Measurements from ENCODE around the gene GEMIN7.

DNA sequence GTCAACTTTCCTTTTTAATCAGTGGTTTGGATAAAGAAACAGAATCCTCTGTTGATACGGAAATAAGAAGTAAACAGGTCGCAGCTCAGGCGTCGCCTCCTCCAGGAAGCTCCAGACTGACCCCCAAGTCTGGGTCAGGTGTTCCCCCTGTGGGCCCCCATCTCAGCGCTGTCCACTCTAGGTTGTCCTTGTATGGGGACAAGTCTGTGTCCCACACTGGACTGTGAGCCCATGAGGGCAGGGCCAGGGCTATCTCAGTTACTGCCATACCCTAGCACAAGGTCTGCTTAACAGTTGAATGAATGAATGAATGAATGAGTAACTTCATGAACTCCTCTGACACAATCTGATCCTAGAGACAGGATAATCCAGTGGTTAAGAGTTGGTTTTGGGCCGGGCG lies 32.7 kb upstream of the GEMIN7 start:
- TF ChIP-seq, protein P1, sequence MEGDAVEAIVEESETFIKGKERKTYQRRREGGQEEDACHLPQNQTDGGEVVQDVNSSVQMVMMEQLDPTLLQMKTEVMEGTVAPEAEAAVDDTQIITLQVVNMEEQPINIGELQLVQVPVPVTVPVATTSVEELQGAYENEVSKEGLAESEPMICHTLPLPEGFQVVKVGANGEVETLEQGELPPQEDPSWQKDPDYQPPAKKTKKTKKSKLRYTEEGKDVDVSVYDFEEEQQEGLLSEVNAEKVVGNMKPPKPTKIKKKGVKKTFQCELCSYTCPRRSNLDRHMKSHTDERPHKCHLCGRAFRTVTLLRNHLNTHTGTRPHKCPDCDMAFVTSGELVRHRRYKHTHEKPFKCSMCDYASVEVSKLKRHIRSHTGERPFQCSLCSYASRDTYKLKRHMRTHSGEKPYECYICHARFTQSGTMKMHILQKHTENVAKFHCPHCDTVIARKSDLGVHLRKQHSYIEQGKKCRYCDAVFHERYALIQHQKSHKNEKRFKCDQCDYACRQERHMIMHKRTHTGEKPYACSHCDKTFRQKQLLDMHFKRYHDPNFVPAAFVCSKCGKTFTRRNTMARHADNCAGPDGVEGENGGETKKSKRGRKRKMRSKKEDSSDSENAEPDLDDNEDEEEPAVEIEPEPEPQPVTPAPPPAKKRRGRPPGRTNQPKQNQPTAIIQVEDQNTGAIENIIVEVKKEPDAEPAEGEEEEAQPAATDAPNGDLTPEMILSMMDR (IDR thresholded peaks at IDR 0.05; ENCODE audit: low read length): no peak
- no peak for TF ChIP-seq EZH2 (IDR thresholded peaks at IDR 0.05; ENCODE audit: borderline replicate concordance, low read length)

Measured in OCI-LY1 (cell line).